PC-9 (cell line): ENCODE data around the gene CDCA3.

Experiments used
- CTCF ChIP-seq: fragments of 200-600 bp; sonication (generic); conservative IDR thresholded peaks from 2 replicates; pipeline ENCODE4 v1.6.1; 2017; ENCODE audit warnings: mixed run types, antibody characterized with exemption, mild to moderate bottlenecking, moderate library complexity
- EZH2 ChIP-seq: fragments of 200-600 bp; sonication (generic); IDR thresholded peaks from 2 replicates; pipeline ENCODE4 v1.8.0; 2017; ENCODE audit warnings: antibody characterized with exemption, low read depth

GRCh38 chr12:6810758-6811157 is 40.3 kb downstream of the CDCA3 start:
- no peak for TF ChIP-seq CTCF
- no peak for TF ChIP-seq EZH2
